Keratinocyte (primary cell): ENCODE measurements around the gene CTTNBP2NL. TPM values are rescaled to one million over a fixed set of nuclear protein-coding genes. Genes with fewer than 3 reads are reported as not detected.
"Not testable (repeated sequence)": the region's sequence is repeated elsewhere in the genome, so short reads cannot be mapped to it uniquely, and the experiment has no call there.

Experiments used
- DNase-seq: peaks from one replicate; pipeline ENCODE4 v3.0.0-alpha.2; 2011; ENCODE audit warnings: low read depth, missing footprints, low spot score
- FAIRE-seq: peaks from 2 replicates; lab custom pipeline; 2011; peaks lifted over from hg19 to GRCh38; lab: Jason Lieb, UNC
- H2AFZ ChIP-seq: 2 replicates; pipeline ENCODE4 v1.6.0; 2012; ENCODE audit warnings: low read length, control low read depth, inconsistent platforms; ENCODE audit not compliant: control insufficient read depth
- H3K27ac ChIP-seq: 2 replicates; pipeline ENCODE4 v1.5.1; 2011; ENCODE audit warnings: low read length; ENCODE audit not compliant: control insufficient read depth, insufficient read depth
- H3K27me3 ChIP-seq: 3 replicates; pipeline ENCODE4 v1.6.0; 2011; ENCODE audit warnings: low read length; ENCODE audit not compliant: control insufficient read depth, insufficient read depth; ENCODE audit errors: extremely low read depth
- H3K36me3 ChIP-seq, 2 experiments: 2 replicates in 1 of 2; 3 replicates in 1 of 2; pipeline ENCODE4 v1.5.1; 2011; ENCODE audit warnings: low read length in 2 of 2, mild to moderate bottlenecking in 1 of 2; ENCODE audit not compliant: control insufficient read depth in 2 of 2, insufficient read depth in 2 of 2; ENCODE audit errors: extremely low read depth in 1 of 2
- H3K4me1 ChIP-seq: 3 replicates; pipeline ENCODE4 v1.5.1; 2011; ENCODE audit warnings: low read length; ENCODE audit not compliant: control insufficient read depth, insufficient read depth; ENCODE audit errors: extremely low read depth
- H3K4me2 ChIP-seq: 3 replicates; pipeline ENCODE4 v1.6.0; 2011; ENCODE audit warnings: low read depth, low read length; ENCODE audit not compliant: control insufficient read depth, insufficient read depth; ENCODE audit errors: extremely low read depth
- H3K4me3 ChIP-seq, 3 experiments: fragments of 200-600 bp in 1 of 3; sonication (generic) in 1 of 3; 2 replicates in 2 of 3; 3 replicates in 1 of 3; pipeline ENCODE4 v1.5.1; 2011 to 2016; ENCODE audit warnings: low read length in 3 of 3, mild to moderate bottlenecking in 3 of 3, control low read depth in 2 of 3, inconsistent platforms in 1 of 3, low read depth in 1 of 3, mixed read lengths in 1 of 3, mixed run types in 1 of 3, moderate library complexity in 1 of 3; ENCODE audit not compliant: control insufficient read depth in 2 of 3, insufficient read depth in 2 of 3; ENCODE audit errors: extremely low read depth in 1 of 3
- H3K79me2 ChIP-seq: 2 replicates; pipeline ENCODE4 v1.6.0; 2012; ENCODE audit warnings: low read length; ENCODE audit not compliant: control insufficient read depth, insufficient read depth
- H3K9ac ChIP-seq: 3 replicates; pipeline ENCODE4 v1.6.0; 2011; ENCODE audit warnings: low read length; ENCODE audit not compliant: control insufficient read depth, insufficient read depth; ENCODE audit errors: extremely low read depth
- H3K9me1 ChIP-seq: 3 replicates; pipeline ENCODE4 v1.6.0; 2011; ENCODE audit warnings: low read length; ENCODE audit not compliant: control insufficient read depth, insufficient read depth; ENCODE audit errors: extremely low read depth
- H3K9me3 ChIP-seq: 2 replicates; pipeline ENCODE4 v1.5.1; 2012; ENCODE audit warnings: low read depth, low read length; ENCODE audit not compliant: control insufficient read depth
- H4K20me1 ChIP-seq: 3 replicates; pipeline ENCODE4 v1.6.0; 2011; ENCODE audit warnings: low read length; ENCODE audit not compliant: control insufficient read depth, insufficient read depth; ENCODE audit errors: extremely low read depth
- CTCF ChIP-seq, 3 experiments: IDR thresholded peaks in 1 of 3; conservative IDR thresholded peaks in 1 of 3; optimal IDR thresholded peaks in 1 of 3; 2 replicates in 2 of 3; 3 replicates in 1 of 3; pipeline versions ENCODE3 to v1.5.1; 2011; ENCODE audit warnings: low read length in 3 of 3, mild to moderate bottlenecking in 3 of 3, moderate library complexity in 2 of 3, control low read depth in 1 of 3, inconsistent platforms in 1 of 3; ENCODE audit not compliant: insufficient read depth in 2 of 3; ENCODE audit errors: extremely low read depth in 1 of 3
- EZH2 ChIP-seq: IDR thresholded peaks from one replicate; pipeline ENCODE4 v1.6.1; 2012; ENCODE audit warnings: inconsistent platforms, mild to moderate bottlenecking, low read length, moderate library complexity
- dilution Hi-C: fragments of 300-500 bp; cut with MboI; formaldehyde crosslinking; loops from one replicate; pipeline ENCODE4 v1.7.0; 2020; ENCODE audit warnings: low sequenced_read_pairs; ENCODE audit not compliant: extremely low pct_ligation_motif_present
- polyA plus RNA-seq, 5 experiments: library from polyadenylated mRNA; depleted of rRNA in 3 of 5; stranded (reverse) in 3 of 5; stranded (forward) in 1 of 5; unstranded in 1 of 5; fragments of >200 nt; gene quantifications; 1 replicate in 1 of 5; 2 replicates in 3 of 5; 3 replicates in 1 of 5; pipeline versions ENCODE4 v1.2.1 to v1.2.3, GENCODE V29; 2011 to 2012; ENCODE audit warnings: missing spikeins in 2 of 5, low read depth in 1 of 5, low replicate concordance in 1 of 5

The CTTNBP2NL gene
- polyA plus RNA-seq, 1 donor (not counting 4 experiments of a cell fraction or from before 2014, with no cell fraction given), result 19.1 TPM

- TF ChIP-seq CTCF (optimal IDR thresholded peaks at IDR 0.05 in 1 of 3, IDR thresholded peaks at IDR 0.05 in 1 of 3, conservative IDR thresholded peaks at IDR 0.05 in 1 of 3; ENCODE audit: extremely low read depth in 1 of 3, insufficient read depth in 2 of 3, low read length in 3 of 3) (no peak), EZH2 (no peak)
- FAIRE-seq, result no peak
- Histone ChIP-seq H2AFZ (no peak overlapping the region), H3K27me3 (no peaks in the 10 kb centered on the region), H3K79me2 (peaks cover 40% of the 10 kb centered on the region), H3K9ac (no peak overlapping the region), H4K20me1 (no peaks in the 10 kb centered on the region), H3K4me3 (no peak overlapping the region), H3K4me1 (no peaks in the 10 kb centered on the region), H3K36me3 (peaks cover 0 to 4% of the 10 kb centered on the region in 2 experiments), H3K27ac (no peak overlapping the region), H3K9me3 (no peaks in the 10 kb centered on the region), H3K4me2 (no peak overlapping the region), H3K9me1 (no peaks in the 10 kb centered on the region)
- dilution Hi-C loops, result no loop called here
- DNase-seq, result no peak
Observed at GRCh38 chr1:112423207-112423606, 27.2 kb downstream of the CTTNBP2NL start.

- H3K4me1 ChIP-seq, H4K20me1 ChIP-seq, H3K4me3 ChIP-seq, H2AFZ ChIP-seq, H3K27me3 ChIP-seq, H3K9me3 ChIP-seq, FAIRE-seq, DNase-seq, H3K4me2 ChIP-seq, H3K36me3 ChIP-seq, dilution Hi-C loops, H3K9me1 ChIP-seq, H3K9ac ChIP-seq, H3K27ac ChIP-seq: not testable (repeated sequence)
- H3K79me2 ChIP-seq, result peaks cover 40% of the 10 kb centered on the region
Observed at GRCh38 chr1:112423666-112424065, 27.7 kb downstream of the CTTNBP2NL start.

GRCh38 chr1:112429749-112430148 lies 33.7 kb downstream of the CTTNBP2NL start:
- Histone ChIP-seq H3K79me2 (peaks cover 24% of the 10 kb centered on the region), H3K4me2 (no peak overlapping the region), H3K9me1 (no peaks in the 10 kb centered on the region), H2AFZ (no peak overlapping the region), H4K20me1 (no peaks in the 10 kb centered on the region), H3K36me3 (peaks cover 0 to 1% of the 10 kb centered on the region in 2 experiments), H3K4me1 (no peaks in the 10 kb centered on the region), H3K9ac (no peak overlapping the region), H3K27me3 (no peaks in the 10 kb centered on the region), H3K4me3 (no peak overlapping the region), H3K27ac (no peak overlapping the region), H3K9me3 (no peaks in the 10 kb centered on the region)
- no peak for DNase-seq
- dilution Hi-C loops, result no loop called here
- TF ChIP-seq CTCF (optimal IDR thresholded peaks at IDR 0.05 in 1 of 3, IDR thresholded peaks at IDR 0.05 in 1 of 3, conservative IDR thresholded peaks at IDR 0.05 in 1 of 3; ENCODE audit: extremely low read depth in 1 of 3, insufficient read depth in 2 of 3, low read length in 3 of 3) (no peak), EZH2 (no peak)
- no peak for FAIRE-seq
